ENCODE results near the gene ABCA8.
"Not testable (repeated sequence)": the region's sequence is repeated elsewhere in the genome, so short reads cannot be mapped to it uniquely, and the experiment has no call there.

The ABCA8 gene

DNA sequence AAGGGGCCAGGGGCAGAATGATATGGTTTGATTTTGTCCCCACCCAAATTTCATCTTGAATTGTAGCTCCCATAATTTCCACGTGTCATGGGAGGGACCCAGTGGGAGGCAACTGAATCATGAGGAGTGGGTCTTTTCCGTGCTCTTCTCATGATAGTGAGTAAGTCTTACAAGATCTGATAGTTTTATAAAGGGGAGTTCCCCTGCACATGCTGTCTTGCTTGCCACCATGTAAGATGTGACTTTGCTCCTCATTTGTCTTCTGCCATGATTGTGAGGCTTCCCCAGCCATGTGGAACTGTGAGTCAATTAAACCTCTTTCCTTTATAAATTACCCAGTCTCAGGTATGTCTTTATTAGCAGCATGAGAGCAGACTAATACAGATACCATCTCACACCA, 3.9 kb upstream of the ABCA8 start:
- H3K9ac ChIP-seq (ENCODE audit: low read length); H3K4me1 ChIP-seq (ENCODE audit: control insufficient read depth, insufficient read depth, low read length); H3K27ac ChIP-seq (ENCODE audit: low read depth, low read length); H3K27me3 ChIP-seq (ENCODE audit: control insufficient read depth, insufficient read depth, low read length); H3K36me3 ChIP-seq (ENCODE audit: control insufficient read depth, insufficient read depth, low read length); H3K4me3 ChIP-seq (ENCODE audit: low read length): not testable (repeated sequence)

DNA sequence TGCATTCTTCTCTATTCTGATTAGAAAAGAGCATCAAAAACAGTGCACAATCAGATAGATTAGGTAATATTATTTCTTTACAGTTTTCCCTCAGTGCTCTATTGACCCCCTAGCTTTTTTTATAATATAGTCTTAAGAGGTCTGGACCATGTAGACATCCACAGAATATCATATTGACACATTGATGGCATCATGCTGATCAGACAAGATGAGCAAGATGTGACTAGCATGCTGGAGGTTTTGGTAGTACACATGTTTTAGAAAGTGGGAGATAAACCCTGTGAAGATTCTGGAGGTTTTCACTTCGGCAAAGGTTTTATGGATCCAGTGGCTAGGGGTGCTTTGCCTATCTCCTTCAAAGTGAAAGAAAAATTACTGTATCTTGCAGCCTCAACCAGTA, 2.8 kb upstream of the ABCA8 start:
- H3K9ac ChIP-seq (ENCODE audit: low read length): no peak overlapping the region
- no peaks in the 10 kb centered on the region for H3K4me1 ChIP-seq (ENCODE audit: control insufficient read depth, insufficient read depth, low read length)
- H3K27me3 ChIP-seq (ENCODE audit: control insufficient read depth, insufficient read depth, low read length): no peaks in the 10 kb centered on the region
- H3K4me3 ChIP-seq (ENCODE audit: low read length): no peak overlapping the region
- H3K36me3 ChIP-seq (ENCODE audit: control insufficient read depth, insufficient read depth, low read length): no peaks in the 10 kb centered on the region
- H3K27ac ChIP-seq (ENCODE audit: low read depth, low read length): no peak overlapping the region

DNA sequence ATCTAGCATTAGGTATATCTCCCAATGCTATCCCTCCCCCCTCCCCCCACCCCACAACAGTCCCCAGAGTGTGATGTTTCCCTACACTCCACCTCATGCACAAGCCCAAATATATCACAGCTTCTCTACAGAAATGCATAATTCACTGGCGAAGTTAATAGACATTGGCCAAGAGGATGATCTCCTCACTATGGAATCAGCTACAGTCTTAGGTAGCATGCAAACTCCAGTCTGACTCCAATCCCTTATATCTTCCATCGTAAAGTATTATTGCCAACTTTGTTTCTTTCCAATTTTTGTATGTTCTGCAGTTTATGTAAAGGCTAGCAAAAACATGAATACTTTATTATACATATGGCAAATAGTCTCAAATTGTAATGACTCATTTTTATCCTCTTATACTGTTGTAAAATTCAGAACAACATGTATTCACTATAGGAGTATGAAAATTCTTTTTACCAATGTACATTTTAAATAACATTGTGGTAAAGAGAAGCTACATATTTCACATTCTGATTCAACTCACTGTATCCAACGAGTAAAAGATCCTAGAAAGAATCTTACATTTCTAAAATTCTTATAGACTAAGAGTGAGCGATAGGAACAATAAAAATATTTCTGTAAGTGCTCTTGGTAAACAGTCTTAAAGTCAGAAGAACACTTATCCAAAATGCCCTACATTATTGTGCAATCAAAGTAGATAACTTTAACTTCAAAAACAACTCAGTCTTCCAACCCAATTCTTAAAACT, 871 bp downstream of the ABCA8 start:
- Histone ChIP-seq H3K36me3 (ENCODE audit: control insufficient read depth, insufficient read depth, low read length) (no peaks in the 10 kb centered on the region), H3K27me3 (ENCODE audit: control insufficient read depth, insufficient read depth, low read length) (no peaks in the 10 kb centered on the region), H3K4me3 (ENCODE audit: low read length) (peak overlapping the region; percentile 41), H3K4me1 (ENCODE audit: control insufficient read depth, insufficient read depth, low read length) (no peaks in the 10 kb centered on the region), H3K27ac (ENCODE audit: low read depth, low read length) (no peak overlapping the region), H3K9ac (ENCODE audit: low read length) (no peak overlapping the region)

DNA sequence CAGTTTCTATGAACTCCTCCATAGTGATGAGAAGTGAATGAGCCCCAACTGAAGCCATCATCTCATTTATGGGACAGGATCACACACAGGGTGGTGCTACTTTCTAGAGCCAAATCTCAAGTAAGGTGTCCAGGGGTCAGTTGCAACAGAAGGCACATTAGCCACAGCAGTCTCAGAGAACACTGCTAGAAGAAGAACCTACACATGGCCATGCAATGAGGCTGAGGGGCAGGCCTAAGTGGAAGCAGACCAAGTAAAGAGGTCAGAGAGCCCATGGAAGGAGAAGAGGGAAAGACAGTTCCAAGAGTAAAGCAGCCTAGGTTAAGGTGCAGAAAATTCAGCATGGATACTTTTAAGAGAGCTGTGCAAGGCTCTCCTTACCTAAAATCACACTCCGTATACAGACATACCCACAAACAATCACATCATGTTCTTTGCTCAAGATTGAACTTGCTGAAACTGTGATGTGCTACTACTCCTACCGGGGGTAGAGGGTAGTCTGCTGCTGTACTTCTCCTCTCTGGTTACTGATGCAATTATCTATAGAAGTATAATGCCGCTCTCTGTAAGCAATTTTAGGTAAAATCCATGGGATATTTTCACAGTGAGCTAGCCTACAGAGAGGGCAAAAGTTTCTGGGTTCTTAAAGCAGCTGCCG, 1.7 kb downstream of the ABCA8 start:
- Histone ChIP-seq H3K4me1 (ENCODE audit: control insufficient read depth, insufficient read depth, low read length) (no peaks in the 10 kb centered on the region), H3K27ac (ENCODE audit: low read depth, low read length) (no peak overlapping the region), H3K9ac (ENCODE audit: low read length) (no peak overlapping the region), H3K4me3 (ENCODE audit: low read length) (no peak overlapping the region), H3K36me3 (ENCODE audit: control insufficient read depth, insufficient read depth, low read length) (no peaks in the 10 kb centered on the region), H3K27me3 (ENCODE audit: control insufficient read depth, insufficient read depth, low read length) (no peaks in the 10 kb centered on the region)

DNA sequence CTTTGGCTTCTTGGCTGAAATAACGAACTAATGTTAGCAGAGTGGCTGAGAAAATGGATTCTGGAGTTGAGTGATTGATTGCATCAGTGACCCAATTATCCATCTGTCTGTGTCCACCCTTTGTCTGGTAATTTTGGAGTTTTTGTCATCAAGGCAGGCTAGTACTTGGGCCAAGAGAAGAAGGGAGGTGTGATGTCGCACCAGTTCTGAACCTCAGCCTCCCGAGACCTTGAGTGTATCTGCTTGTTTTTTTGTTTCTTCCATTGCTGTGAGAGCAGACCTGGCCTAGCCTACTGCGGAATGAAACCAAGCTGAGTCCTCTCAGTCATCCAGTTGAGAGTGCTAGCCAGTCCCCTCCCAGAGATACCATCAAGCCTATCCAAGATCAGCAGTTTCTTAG, 4.5 kb downstream of the ABCA8 start:
- H3K36me3 ChIP-seq (ENCODE audit: control insufficient read depth, insufficient read depth, low read length): no peaks in the 10 kb centered on the region
- H3K4me3 ChIP-seq (ENCODE audit: low read length): no peak overlapping the region
- no peak overlapping the region for H3K27ac ChIP-seq (ENCODE audit: low read depth, low read length)
- no peak overlapping the region for H3K9ac ChIP-seq (ENCODE audit: low read length)
- no peaks in the 10 kb centered on the region for H3K4me1 ChIP-seq (ENCODE audit: control insufficient read depth, insufficient read depth, low read length)
- H3K27me3 ChIP-seq (ENCODE audit: control insufficient read depth, insufficient read depth, low read length): no peaks in the 10 kb centered on the region

DNA sequence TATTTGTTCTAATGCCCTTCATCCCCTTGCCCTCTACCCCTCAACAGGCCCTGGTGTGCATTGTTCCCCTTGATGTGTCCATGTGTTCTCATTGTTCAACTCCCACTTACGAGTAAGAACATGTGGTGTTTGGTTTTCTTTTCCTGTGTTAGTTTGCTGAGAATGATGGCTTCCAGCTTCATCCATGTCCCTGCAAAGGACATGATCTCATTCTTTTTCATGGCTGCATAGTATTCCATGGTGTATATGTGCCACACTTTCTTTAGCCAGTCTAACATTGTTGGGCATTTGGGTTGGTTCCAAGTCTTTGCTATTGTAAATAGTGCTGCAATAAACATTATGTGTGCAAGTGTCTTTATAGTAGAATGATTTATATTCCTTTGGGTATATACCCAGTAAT, 7.3 kb downstream of the ABCA8 start:
- H3K9ac ChIP-seq (ENCODE audit: low read length); H3K27me3 ChIP-seq (ENCODE audit: control insufficient read depth, insufficient read depth, low read length); H3K27ac ChIP-seq (ENCODE audit: low read depth, low read length); H3K4me1 ChIP-seq (ENCODE audit: control insufficient read depth, insufficient read depth, low read length); H3K4me3 ChIP-seq (ENCODE audit: low read length); H3K36me3 ChIP-seq (ENCODE audit: control insufficient read depth, insufficient read depth, low read length): not testable (repeated sequence)

DNA sequence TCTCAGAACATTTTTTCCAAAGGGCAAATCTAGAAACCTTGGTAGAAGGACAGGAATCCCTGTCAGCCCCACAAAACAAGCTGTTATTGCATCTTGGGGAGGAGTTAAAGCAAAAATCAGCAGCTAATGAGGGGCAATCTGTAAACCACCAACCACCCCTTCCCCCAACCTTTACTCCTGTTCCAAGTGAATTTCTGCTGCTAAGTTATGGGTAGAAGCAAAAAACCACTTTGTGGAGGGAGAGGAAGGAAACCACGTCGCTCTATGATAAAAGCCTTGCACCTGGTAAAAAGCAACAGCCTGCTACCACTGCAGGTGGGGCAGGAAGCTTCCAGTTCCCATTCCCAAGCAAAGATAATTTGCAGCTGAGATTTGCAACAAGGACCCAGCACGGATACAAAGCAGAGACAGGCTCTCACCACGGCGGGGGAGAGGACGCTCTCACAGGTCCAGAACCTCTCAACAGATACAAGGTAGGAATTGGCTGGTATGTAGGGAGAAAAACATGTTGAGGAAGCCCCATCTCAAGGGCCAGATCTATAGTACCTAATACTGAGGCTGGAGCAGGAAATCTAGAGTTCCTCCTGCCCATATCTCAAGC, 10.7 kb downstream of the ABCA8 start:
- Histone ChIP-seq H3K9ac (ENCODE audit: low read length) (no peak overlapping the region), H3K4me1 (ENCODE audit: control insufficient read depth, insufficient read depth, low read length) (no peaks in the 10 kb centered on the region), H3K27ac (ENCODE audit: low read depth, low read length) (no peak overlapping the region), H3K36me3 (ENCODE audit: control insufficient read depth, insufficient read depth, low read length) (no peaks in the 10 kb centered on the region), H3K27me3 (ENCODE audit: control insufficient read depth, insufficient read depth, low read length) (no peaks in the 10 kb centered on the region), H3K4me3 (ENCODE audit: low read length) (no peak overlapping the region)

DNA sequence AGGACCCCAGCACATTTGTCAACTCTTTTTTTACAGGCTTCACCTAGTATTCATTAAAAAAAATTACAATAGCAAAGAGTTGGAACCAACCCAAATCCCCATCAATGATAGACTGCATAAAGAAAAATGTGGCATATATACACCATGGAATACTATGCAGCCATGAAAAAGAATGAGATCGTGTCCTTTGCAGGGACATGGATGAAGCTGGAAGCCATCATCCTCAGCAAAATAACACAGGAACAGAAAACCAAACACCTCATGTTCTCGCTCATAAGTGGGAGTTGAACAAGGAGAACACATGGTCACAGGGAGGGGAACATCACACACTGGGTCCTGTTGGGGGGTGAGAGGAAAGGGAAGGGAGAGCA, 11.4 kb downstream of the ABCA8 start:
- H3K4me3 ChIP-seq (ENCODE audit: low read length): not testable (repeated sequence)

DNA sequence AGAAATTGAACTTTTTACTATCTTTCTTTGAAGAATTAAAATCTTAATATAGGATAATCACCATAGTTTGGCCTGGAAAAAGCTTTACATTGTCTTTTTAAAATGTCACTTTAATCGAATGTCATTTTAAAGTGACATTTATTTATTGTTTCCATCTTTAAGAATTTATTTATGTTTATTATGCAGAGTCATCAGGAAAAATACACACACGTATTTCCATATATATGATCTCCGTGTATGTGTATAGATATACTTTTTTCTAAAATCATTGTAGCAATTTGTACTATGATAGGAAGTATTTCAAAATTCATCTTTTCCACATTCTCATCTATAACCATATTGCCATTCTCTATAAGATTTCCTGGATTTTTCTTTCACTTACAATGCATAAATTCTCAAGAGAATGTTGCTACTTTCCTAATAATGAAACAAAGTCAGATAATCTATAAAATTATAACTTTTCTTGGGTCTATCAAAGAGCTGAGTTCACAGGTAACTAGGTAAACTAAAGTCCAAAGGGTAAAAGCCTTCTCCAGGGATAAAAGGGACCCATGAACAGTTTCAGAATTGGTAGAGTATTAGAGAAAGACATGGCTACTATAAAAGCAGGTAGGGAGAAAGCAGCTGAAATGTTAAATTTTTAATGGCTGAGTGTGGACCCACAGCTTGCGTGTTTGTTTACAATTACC, 11.9 kb downstream of the ABCA8 start:
- no peak overlapping the region for H3K4me3 ChIP-seq (ENCODE audit: low read length)
- H3K27me3 ChIP-seq (ENCODE audit: control insufficient read depth, insufficient read depth, low read length): no peaks in the 10 kb centered on the region
- H3K27ac ChIP-seq (ENCODE audit: low read depth, low read length): no peak overlapping the region
- no peaks in the 10 kb centered on the region for H3K36me3 ChIP-seq (ENCODE audit: control insufficient read depth, insufficient read depth, low read length)
- H3K4me1 ChIP-seq (ENCODE audit: control insufficient read depth, insufficient read depth, low read length): no peaks in the 10 kb centered on the region
- no peak overlapping the region for H3K9ac ChIP-seq (ENCODE audit: low read length)

More for the DNA sequence above, 11.4 kb downstream of the ABCA8 start:
- H3K27me3 ChIP-seq (ENCODE audit: control insufficient read depth, insufficient read depth, low read length); H3K4me1 ChIP-seq (ENCODE audit: control insufficient read depth, insufficient read depth, low read length); H3K9ac ChIP-seq (ENCODE audit: low read length); H3K27ac ChIP-seq (ENCODE audit: low read depth, low read length); H3K36me3 ChIP-seq (ENCODE audit: control insufficient read depth, insufficient read depth, low read length): not testable (repeated sequence)

DNA sequence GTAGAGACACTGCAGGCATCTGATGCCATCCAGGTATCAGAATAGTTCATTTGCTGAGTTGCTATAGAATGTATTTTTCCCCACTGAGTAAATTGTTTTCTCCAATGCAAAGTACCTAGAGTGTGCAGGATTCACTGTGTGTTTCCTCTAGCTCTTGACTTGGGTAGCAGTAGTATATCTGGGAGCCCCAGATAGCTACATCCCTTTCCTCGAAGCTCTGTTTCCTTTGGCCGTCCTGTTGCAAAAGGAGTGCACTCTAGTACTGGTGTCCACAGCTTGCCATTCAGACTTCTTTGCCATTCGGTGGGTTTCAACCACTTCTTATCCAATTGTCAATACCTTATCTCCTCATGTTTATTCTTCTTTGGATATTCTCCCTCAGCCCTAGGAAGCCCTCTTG, 12.8 kb downstream of the ABCA8 start:
- no peaks in the 10 kb centered on the region for H3K36me3 ChIP-seq (ENCODE audit: control insufficient read depth, insufficient read depth, low read length)
- no peaks in the 10 kb centered on the region for H3K27me3 ChIP-seq (ENCODE audit: control insufficient read depth, insufficient read depth, low read length)
- H3K4me3 ChIP-seq (ENCODE audit: low read length): no peak overlapping the region
- H3K4me1 ChIP-seq (ENCODE audit: control insufficient read depth, insufficient read depth, low read length): no peaks in the 10 kb centered on the region
- no peak overlapping the region for H3K9ac ChIP-seq (ENCODE audit: low read length)
- H3K27ac ChIP-seq (ENCODE audit: low read depth, low read length): no peak overlapping the region

DNA sequence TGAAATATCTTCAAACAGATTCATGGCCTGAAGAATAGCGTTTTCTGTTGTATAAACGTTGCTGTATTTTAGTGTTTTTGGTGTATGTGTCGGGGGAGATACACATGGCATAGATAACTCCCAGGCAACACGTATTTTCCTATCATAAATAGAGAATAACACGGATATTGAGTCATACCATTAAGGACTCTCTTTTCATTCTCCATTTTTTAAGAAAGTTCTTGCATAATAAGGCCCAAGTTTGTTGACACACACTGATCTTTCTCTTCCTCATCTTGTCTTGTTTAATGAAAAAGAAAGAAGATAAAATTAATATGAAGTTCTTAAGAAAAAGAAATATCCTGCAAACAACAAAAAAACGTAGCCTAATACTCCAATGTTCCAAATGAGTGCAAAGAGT, 13.4 kb downstream of the ABCA8 start:
- no peaks in the 10 kb centered on the region for H3K27me3 ChIP-seq (ENCODE audit: control insufficient read depth, insufficient read depth, low read length)
- no peak overlapping the region for H3K27ac ChIP-seq (ENCODE audit: low read depth, low read length)
- no peak overlapping the region for H3K4me3 ChIP-seq (ENCODE audit: low read length)
- no peaks in the 10 kb centered on the region for H3K4me1 ChIP-seq (ENCODE audit: control insufficient read depth, insufficient read depth, low read length)
- H3K9ac ChIP-seq (ENCODE audit: low read length): no peak overlapping the region
- no peaks in the 10 kb centered on the region for H3K36me3 ChIP-seq (ENCODE audit: control insufficient read depth, insufficient read depth, low read length)

DNA sequence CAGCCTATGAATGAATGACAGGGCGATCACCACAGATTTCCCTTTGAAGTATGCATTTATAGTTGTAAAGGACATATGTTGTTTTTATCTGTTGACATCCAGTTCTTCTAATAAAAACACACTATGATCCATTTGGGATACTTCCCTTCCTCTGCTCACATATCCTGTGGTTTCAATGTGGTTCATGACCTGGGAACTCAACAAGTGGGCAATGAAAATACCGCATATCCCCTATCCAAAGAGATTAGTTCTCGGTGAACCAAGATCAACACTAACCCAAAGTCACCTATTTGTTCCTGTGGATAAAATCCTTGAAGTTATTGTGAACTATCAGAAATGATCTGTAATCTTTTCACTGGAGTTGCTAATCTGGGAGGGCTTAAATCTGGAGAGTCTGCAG, 16.0 kb downstream of the ABCA8 start:
- no peak overlapping the region for H3K4me3 ChIP-seq (ENCODE audit: low read length)
- no peaks in the 10 kb centered on the region for H3K27me3 ChIP-seq (ENCODE audit: control insufficient read depth, insufficient read depth, low read length)
- H3K36me3 ChIP-seq (ENCODE audit: control insufficient read depth, insufficient read depth, low read length): no peaks in the 10 kb centered on the region
- H3K27ac ChIP-seq (ENCODE audit: low read depth, low read length): no peak overlapping the region
- no peak overlapping the region for H3K9ac ChIP-seq (ENCODE audit: low read length)
- H3K4me1 ChIP-seq (ENCODE audit: control insufficient read depth, insufficient read depth, low read length): no peaks in the 10 kb centered on the region

Data from rectal smooth muscle tissue (tissue), 1 donor.